Cardiac fibroblast (primary cell): ENCODE data around the gene NFRKB.
A peak's percentile ranks its signal among the peaks of the same experiment; 100 is the strongest.

Experiments used
- DNase-seq, 2 donors: peaks; one replicate each; pipeline versions ENCODE4 v3.0.0 to v3.0.0-alpha.2; 2010; ENCODE audit warnings: low read depth in 2 of 2
- H3K4me3 ChIP-seq, 2 donors: replicated peaks in 1 of 2; 1 replicate in 1 of 2; 2 replicates in 1 of 2; pipeline ENCODE4 v1.5.1; 2011; ENCODE audit warnings: low read depth in 2 of 2, low read length in 2 of 2, mild to moderate bottlenecking in 2 of 2, moderate library complexity in 1 of 2
- TF ChIP-seq, protein P1 (sequence below): IDR thresholded peaks from one replicate; pipeline ENCODE4 v1.5.1; 2011; ENCODE audit warnings: low read depth, mild to moderate bottlenecking, low read length, inconsistent platforms

The NFRKB gene

DNA sequence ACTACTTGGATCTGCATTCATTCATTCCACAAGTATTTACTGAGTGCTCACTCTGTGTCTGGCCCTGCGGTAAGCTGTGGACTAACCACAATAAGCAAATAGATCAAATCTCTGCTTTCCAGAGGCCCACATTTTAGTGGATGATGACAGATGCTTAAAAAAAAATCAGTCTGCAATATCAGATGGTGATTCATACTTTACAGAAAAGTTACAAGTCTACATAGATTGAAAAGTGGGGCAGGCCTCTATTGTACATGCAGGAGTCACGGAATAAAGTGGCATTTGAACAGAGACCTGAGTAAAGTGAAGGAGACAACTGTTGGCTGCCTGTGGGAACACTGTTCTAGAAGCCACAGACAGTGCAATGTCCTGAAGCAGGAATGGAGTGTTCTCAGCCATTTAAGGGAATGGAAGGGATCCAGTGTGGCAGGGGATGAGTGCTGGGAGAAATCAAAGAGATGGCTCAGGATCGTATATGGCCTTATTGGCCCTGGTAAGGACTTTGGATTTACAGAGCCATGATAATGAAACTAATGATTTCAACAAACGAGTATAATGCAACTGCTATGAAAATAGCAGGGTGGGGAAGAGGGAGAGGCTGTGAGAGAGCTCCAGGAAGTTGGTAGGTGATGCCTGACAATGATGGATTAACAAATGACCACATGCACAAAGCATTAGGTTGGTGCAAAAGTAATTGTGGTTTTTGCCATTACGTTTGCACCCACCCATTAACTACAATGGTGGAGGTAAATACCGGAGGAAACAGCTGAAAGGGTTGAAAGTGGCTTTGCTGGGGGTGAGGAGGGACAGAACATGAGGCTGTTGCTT lies 48.7 kb downstream of the NFRKB start:
- DNase-seq, result peak; percentile 84 to 93
- TF ChIP-seq, protein P1, sequence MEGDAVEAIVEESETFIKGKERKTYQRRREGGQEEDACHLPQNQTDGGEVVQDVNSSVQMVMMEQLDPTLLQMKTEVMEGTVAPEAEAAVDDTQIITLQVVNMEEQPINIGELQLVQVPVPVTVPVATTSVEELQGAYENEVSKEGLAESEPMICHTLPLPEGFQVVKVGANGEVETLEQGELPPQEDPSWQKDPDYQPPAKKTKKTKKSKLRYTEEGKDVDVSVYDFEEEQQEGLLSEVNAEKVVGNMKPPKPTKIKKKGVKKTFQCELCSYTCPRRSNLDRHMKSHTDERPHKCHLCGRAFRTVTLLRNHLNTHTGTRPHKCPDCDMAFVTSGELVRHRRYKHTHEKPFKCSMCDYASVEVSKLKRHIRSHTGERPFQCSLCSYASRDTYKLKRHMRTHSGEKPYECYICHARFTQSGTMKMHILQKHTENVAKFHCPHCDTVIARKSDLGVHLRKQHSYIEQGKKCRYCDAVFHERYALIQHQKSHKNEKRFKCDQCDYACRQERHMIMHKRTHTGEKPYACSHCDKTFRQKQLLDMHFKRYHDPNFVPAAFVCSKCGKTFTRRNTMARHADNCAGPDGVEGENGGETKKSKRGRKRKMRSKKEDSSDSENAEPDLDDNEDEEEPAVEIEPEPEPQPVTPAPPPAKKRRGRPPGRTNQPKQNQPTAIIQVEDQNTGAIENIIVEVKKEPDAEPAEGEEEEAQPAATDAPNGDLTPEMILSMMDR, result no peak
- H3K4me3 ChIP-seq, result no peak overlapping the region
